HL-60 (cell line): ENCODE results near the gene FSD1L.

Experiments used
- DNase-seq, 2 experiments: peaks; one replicate each; pipeline ENCODE4 v3.0.0-alpha.2; 2010 to 2020; ENCODE audit warnings: low read depth in 1 of 2, low spot score in 1 of 2
- H3K27ac ChIP-seq: fragments of 250-450 bp; sonication (Bioruptor Pico); replicated peaks from 2 replicates; pipeline ENCODE4 v1.5.1; 2020; ENCODE audit warnings: mild to moderate bottlenecking, moderate library complexity
- H3K27me3 ChIP-seq: fragments of 250-450 bp; sonication (Bioruptor Pico); 2 replicates; pipeline ENCODE4 v1.5.1; 2021; ENCODE audit warnings: mild to moderate bottlenecking, moderate library complexity; ENCODE audit not compliant: insufficient read depth, poor library complexity, severe bottlenecking
- H3K4me3 ChIP-seq: replicated peaks from 2 replicates; pipeline ENCODE4 v1.5.1; 2011; ENCODE audit warnings: mild to moderate bottlenecking, control low read depth, low read length; ENCODE audit not compliant: insufficient read depth
- GABPA ChIP-seq: IDR thresholded peaks from 2 replicates; pipeline ENCODE4 v1.6.1; 2012; ENCODE audit warnings: low read depth
- POLR2AphosphoS5 ChIP-seq: IDR thresholded peaks from 2 replicates; pipeline ENCODE4 v1.6.1; 2012; ENCODE audit warnings: low read depth
- SPI1 ChIP-seq: IDR thresholded peaks from 2 replicates; pipeline ENCODE4 v1.6.1; 2012; ENCODE audit warnings: low read depth, mild to moderate bottlenecking, borderline replicate concordance
- TF ChIP-seq, protein P1 (sequence below): IDR thresholded peaks from one replicate; pipeline ENCODE4 v1.5.1; 2011; ENCODE audit warnings: low read length, control low read depth, inconsistent platforms; ENCODE audit not compliant: insufficient read depth
- TF ChIP-seq, protein P2 (sequence below): IDR thresholded peaks from 2 replicates; pipeline ENCODE4 v1.6.1; 2012; ENCODE audit warnings: low read depth; ENCODE audit not compliant: insufficient replicate concordance

The FSD1L gene

DNA sequence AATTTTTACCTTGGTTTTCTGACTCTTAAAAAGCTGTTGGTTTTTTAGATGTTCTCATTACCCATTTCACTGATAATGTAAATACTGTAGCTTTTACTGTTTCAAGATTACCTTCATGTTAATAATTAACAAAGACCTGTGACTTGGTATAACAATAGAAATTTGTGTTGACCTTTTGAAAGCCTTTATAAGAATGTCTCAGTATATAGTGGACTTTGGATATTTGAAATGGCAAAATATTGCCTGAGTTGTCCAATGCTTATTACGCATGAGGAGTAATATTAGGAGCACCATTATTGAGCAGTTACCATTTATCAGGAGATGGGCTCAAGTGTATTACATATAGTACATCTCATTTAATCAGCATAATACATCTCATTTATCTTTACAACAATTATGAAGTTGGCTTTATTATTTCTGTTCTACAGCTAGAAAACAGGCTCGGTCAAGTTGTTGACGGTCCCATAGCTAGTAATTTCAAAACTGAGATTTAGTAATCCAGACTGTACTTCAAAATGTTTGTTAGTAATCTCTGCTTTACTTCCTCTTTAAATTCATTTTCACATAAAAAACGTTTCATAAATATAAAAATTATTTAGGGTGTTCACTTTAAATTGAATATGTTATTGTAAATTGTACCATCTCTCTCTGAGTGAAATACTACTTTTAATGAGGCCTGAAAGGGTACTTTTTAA is 59.4 kb downstream of the FSD1L start:
- H3K27me3 ChIP-seq = no peaks in the 10 kb centered on the region
- no peak overlapping the region for H3K4me3 ChIP-seq
- no peak for DNase-seq
- TF ChIP-seq, protein P1, sequence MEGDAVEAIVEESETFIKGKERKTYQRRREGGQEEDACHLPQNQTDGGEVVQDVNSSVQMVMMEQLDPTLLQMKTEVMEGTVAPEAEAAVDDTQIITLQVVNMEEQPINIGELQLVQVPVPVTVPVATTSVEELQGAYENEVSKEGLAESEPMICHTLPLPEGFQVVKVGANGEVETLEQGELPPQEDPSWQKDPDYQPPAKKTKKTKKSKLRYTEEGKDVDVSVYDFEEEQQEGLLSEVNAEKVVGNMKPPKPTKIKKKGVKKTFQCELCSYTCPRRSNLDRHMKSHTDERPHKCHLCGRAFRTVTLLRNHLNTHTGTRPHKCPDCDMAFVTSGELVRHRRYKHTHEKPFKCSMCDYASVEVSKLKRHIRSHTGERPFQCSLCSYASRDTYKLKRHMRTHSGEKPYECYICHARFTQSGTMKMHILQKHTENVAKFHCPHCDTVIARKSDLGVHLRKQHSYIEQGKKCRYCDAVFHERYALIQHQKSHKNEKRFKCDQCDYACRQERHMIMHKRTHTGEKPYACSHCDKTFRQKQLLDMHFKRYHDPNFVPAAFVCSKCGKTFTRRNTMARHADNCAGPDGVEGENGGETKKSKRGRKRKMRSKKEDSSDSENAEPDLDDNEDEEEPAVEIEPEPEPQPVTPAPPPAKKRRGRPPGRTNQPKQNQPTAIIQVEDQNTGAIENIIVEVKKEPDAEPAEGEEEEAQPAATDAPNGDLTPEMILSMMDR = no peak
- TF ChIP-seq POLR2AphosphoS5 (no peak), GABPA (no peak), SPI1 (no peak)
- TF ChIP-seq, protein P2, sequence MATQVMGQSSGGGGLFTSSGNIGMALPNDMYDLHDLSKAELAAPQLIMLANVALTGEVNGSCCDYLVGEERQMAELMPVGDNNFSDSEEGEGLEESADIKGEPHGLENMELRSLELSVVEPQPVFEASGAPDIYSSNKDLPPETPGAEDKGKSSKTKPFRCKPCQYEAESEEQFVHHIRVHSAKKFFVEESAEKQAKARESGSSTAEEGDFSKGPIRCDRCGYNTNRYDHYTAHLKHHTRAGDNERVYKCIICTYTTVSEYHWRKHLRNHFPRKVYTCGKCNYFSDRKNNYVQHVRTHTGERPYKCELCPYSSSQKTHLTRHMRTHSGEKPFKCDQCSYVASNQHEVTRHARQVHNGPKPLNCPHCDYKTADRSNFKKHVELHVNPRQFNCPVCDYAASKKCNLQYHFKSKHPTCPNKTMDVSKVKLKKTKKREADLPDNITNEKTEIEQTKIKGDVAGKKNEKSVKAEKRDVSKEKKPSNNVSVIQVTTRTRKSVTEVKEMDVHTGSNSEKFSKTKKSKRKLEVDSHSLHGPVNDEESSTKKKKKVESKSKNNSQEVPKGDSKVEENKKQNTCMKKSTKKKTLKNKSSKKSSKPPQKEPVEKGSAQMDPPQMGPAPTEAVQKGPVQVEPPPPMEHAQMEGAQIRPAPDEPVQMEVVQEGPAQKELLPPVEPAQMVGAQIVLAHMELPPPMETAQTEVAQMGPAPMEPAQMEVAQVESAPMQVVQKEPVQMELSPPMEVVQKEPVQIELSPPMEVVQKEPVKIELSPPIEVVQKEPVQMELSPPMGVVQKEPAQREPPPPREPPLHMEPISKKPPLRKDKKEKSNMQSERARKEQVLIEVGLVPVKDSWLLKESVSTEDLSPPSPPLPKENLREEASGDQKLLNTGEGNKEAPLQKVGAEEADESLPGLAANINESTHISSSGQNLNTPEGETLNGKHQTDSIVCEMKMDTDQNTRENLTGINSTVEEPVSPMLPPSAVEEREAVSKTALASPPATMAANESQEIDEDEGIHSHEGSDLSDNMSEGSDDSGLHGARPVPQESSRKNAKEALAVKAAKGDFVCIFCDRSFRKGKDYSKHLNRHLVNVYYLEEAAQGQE = no peak
- no peak overlapping the region for H3K27ac ChIP-seq

DNA sequence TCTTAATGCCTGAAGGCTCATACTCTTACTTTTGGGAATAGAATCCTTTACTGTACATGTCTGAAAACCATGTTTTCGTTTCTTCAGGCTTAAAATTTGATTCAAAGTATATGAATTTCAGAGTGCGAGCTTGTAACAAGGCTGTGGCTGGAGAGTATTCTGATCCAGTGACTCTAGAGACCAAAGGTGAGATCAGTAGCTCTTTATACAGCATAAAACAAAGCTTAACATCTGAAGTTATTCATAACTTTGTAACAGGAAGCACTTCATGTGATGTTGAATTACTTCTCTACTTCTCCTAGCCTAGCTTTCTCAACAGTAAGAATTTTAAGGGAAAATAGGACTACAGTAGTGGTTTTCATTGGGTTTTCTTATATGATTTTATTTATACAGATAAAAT is 60.7 kb downstream of the FSD1L start:
- no peak for DNase-seq
- no peak overlapping the region for H3K4me3 ChIP-seq
- TF ChIP-seq, protein P1 = no peak
- TF ChIP-seq POLR2AphosphoS5 = no peak
- TF ChIP-seq GABPA = no peak
- TF ChIP-seq SPI1 = no peak
- TF ChIP-seq, protein P2 = no peak
- no peaks in the 10 kb centered on the region for H3K27me3 ChIP-seq
- no peak overlapping the region for H3K27ac ChIP-seq

DNA sequence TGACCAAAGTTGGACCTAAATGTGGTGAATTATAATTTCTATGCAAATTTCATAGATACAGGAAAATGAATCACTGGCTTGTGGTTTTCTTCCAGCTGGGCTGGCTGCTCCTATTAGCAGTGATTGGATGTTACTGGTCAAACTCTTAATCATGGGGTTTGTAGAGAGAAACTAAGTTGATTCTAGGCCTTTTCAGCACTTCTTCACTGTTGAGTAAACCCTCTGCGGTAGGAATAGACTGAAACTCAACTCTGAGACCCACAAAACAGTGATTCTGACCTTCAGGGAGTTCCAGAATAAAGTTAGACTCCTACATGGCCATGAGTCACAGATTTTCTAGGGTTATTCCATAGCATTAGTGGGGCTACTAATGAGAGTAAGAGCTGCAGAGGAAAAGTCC is 62.2 kb downstream of the FSD1L start:
- no peaks in the 10 kb centered on the region for H3K27me3 ChIP-seq
- TF ChIP-seq, protein P2 = no peak
- TF ChIP-seq POLR2AphosphoS5 (no peak), SPI1 (no peak), GABPA (no peak)
- TF ChIP-seq, protein P1 = no peak
- no peak for DNase-seq
- H3K4me3 ChIP-seq = no peak overlapping the region
- H3K27ac ChIP-seq = no peak overlapping the region
